Activated T-helper 17 cell treated with anti-CD3 and anti-CD28 coated beads, Interleukin-2, amount 50 U/mL, for 72 hours (primary cell): Measurements from ENCODE around the gene TIGD2. TPM values are rescaled to one million over a fixed set of nuclear protein-coding genes. Genes with fewer than 3 reads are reported as not detected.

ENCODE experiments used
- ATAC-seq: fragments of 150-1000 bp; cut with Tn5 transposase; replicated peaks from 2 replicates; pipeline ENCODE4 v1.10.0; 2021; ENCODE audit warnings: mild to moderate bottlenecking, moderate library complexity
- H3K27ac Mint-ChIP-seq: one replicate; pipeline ENCODE4 v1.8.0; 2022; ENCODE audit warnings: mixed read lengths
- H3K27me3 Mint-ChIP-seq: one replicate; pipeline ENCODE4 v1.8.0; 2022; ENCODE audit warnings: mixed read lengths
- H3K36me3 Mint-ChIP-seq: one replicate; pipeline ENCODE4 v1.8.0; 2022; ENCODE audit warnings: low read depth, mild to moderate bottlenecking, mixed read lengths
- H3K4me1 Mint-ChIP-seq: one replicate; pipeline ENCODE4 v1.8.0; 2022; ENCODE audit warnings: mixed read lengths
- H3K4me3 Mint-ChIP-seq: one replicate; pipeline ENCODE4 v1.8.0; 2022; ENCODE audit warnings: mild to moderate bottlenecking, mixed read lengths
- H3K9me3 Mint-ChIP-seq: one replicate; pipeline ENCODE4 v1.8.0; 2022; ENCODE audit warnings: mixed read lengths
- total RNA-seq, 2 donors: library from RNA; stranded (reverse); gene quantifications; one replicate each; pipeline ENCODE4 v1.2.3, GENCODE V29; 2022

The TIGD2 gene
- total RNA-seq, result 1 to 10 TPM; 1.1 to 2.6 TPM

GRCh38 chr4:89110986-89111832 is at the start of gene TIGD2:
TIGD2 (plus strand) TSS chr4:89111533; CDS start chr4:89112975, 1,442 bp downstream.
- peaks cover 9% of the 10 kb centered on the region for H3K9me3 Mint-ChIP-seq
- ATAC-seq, result peak; percentile 92

DNA sequence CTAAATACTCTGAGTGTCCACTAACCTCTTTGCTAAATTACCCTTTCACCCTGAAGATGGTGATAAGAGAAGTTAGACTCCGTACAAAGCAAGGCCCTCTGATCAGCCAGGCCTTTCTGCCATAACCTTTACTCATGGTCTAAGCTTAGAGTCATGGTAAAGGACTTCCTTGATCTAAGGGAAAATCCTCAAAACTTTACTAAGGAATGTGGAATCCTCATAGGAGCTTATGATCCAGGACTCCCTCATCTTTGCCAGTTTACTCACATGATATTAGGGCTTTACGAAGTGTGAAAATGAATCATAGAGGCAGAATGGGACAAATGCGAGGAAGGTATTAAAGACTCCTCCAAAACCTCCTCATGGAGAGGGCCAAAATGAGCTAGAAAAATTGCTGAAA is 46.5 kb upstream of the TIGD2 start:
- peaks cover 12% of the 10 kb centered on the region for H3K9me3 Mint-ChIP-seq
- no peaks in the 10 kb centered on the region for H3K4me1 Mint-ChIP-seq
- H3K27ac Mint-ChIP-seq, result no peak overlapping the region
- no peak overlapping the region for H3K4me3 Mint-ChIP-seq
- no peak for ATAC-seq
- no peaks in the 10 kb centered on the region for H3K36me3 Mint-ChIP-seq
- no peaks in the 10 kb centered on the region for H3K27me3 Mint-ChIP-seq

More at GRCh38 chr4:89110986-89111832, at the start of gene TIGD2:
- H3K4me1 Mint-ChIP-seq, result peaks cover 18% of the 10 kb centered on the region
- peaks cover 16% of the 10 kb centered on the region for H3K27me3 Mint-ChIP-seq
- H3K36me3 Mint-ChIP-seq, result no peaks in the 10 kb centered on the region
- H3K27ac Mint-ChIP-seq, result peak within 1 kb of the TSS; percentile 58
- H3K4me3 Mint-ChIP-seq, result peak within 1 kb of the TSS; percentile 77

- no peak for ATAC-seq
- Mint-ChIP-seq H3K27me3 (no peaks in the 10 kb centered on the region), H3K4me3 (no peak overlapping the region), H3K4me1 (no peaks in the 10 kb centered on the region), H3K9me3 (peaks cover under 1% of the 10 kb centered on the region), H3K36me3 (no peaks in the 10 kb centered on the region), H3K27ac (no peak overlapping the region)
Observed at GRCh38 chr4:89067417-89067816, 43.9 kb upstream of the TIGD2 start.

- Mint-ChIP-seq H3K27ac (no peak overlapping the region), H3K4me1 (no peaks in the 10 kb centered on the region), H3K4me3 (no peak overlapping the region), H3K36me3 (no peaks in the 10 kb centered on the region), H3K27me3 (no peaks in the 10 kb centered on the region), H3K9me3 (no peaks in the 10 kb centered on the region)
- ATAC-seq, result no peak
Observed at GRCh38 chr4:89069481-89069880, 41.9 kb upstream of the TIGD2 start.

DNA sequence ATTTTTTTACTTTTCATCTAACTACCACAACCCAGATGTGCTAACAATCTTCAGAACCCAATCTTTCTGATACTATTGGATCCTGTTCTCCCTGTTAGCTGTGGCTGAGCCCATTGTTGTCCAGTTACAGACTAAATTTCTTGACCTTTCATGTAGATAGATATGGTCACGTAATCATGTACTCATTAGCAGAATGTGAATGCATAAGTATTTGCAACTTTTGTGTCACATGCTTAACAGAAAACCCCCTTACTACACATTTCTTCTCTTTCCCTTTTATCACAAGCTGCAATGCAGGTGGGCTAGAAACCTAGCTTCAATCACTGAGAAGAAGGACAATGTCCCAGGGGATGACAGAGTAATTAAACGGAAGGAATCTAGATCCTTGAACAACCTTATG is 41.3 kb upstream of the TIGD2 start:
- no peaks in the 10 kb centered on the region for H3K4me1 Mint-ChIP-seq
- no peaks in the 10 kb centered on the region for H3K36me3 Mint-ChIP-seq
- no peak for ATAC-seq
- no peaks in the 10 kb centered on the region for H3K9me3 Mint-ChIP-seq
- H3K4me3 Mint-ChIP-seq, result no peak overlapping the region
- no peak overlapping the region for H3K27ac Mint-ChIP-seq
- H3K27me3 Mint-ChIP-seq, result no peaks in the 10 kb centered on the region

GRCh38 chr4:89071311-89071710 is 40.0 kb upstream of the TIGD2 start:
- Mint-ChIP-seq H3K4me1 (no peaks in the 10 kb centered on the region), H3K36me3 (no peaks in the 10 kb centered on the region), H3K27ac (no peak overlapping the region)

GRCh38 chr4:89072921-89073320 is 38.4 kb upstream of the TIGD2 start:
- Mint-ChIP-seq H3K4me1 (no peaks in the 10 kb centered on the region), H3K9me3 (peaks cover 7% of the 10 kb centered on the region), H3K4me3 (no peak overlapping the region), H3K36me3 (no peaks in the 10 kb centered on the region), H3K27ac (no peak overlapping the region), H3K27me3 (peaks cover 5% of the 10 kb centered on the region)
- ATAC-seq, result no peak

More at GRCh38 chr4:89071311-89071710, 40.0 kb upstream of the TIGD2 start:
- no peaks in the 10 kb centered on the region for H3K27me3 Mint-ChIP-seq
- ATAC-seq, result no peak
- no peak overlapping the region for H3K4me3 Mint-ChIP-seq
- H3K9me3 Mint-ChIP-seq, result no peaks in the 10 kb centered on the region

- Mint-ChIP-seq H3K4me1 (peaks cover 6% of the 10 kb centered on the region), H3K36me3 (no peaks in the 10 kb centered on the region), H3K27ac (no peak overlapping the region), H3K9me3 (peaks cover 18% of the 10 kb centered on the region), H3K27me3 (peaks cover 5% of the 10 kb centered on the region), H3K4me3 (no peak overlapping the region)
- ATAC-seq, result no peak
Observed at GRCh38 chr4:89077761-89078160, 33.6 kb upstream of the TIGD2 start.

DNA sequence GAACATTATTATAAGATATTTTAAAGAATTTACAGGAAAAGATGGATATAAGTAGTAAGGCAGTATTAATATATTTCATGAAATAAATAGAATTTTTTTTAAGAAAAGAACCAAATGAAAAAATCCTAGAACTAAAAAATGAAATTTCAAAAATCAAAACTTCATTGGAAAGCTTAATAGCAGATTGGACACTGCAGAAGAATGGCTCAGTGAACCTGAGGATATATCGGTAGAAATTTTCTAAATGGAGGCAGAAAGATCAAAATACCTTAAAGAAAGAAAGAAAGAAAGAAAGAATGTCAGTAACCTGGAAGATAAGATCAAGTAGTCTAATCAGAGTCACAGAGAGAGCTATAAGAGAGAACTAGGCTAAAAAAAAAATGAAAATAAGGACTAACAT is 33.0 kb upstream of the TIGD2 start:
- no peak for ATAC-seq
- Mint-ChIP-seq H3K9me3 (peaks cover 18% of the 10 kb centered on the region), H3K4me1 (peaks cover 6% of the 10 kb centered on the region), H3K4me3 (no peak overlapping the region), H3K27me3 (peaks cover 8% of the 10 kb centered on the region), H3K27ac (no peak overlapping the region), H3K36me3 (no peaks in the 10 kb centered on the region)

GRCh38 chr4:89099034-89099433 is 12.3 kb upstream of the TIGD2 start:
- no peak overlapping the region for H3K27ac Mint-ChIP-seq
- no peaks in the 10 kb centered on the region for H3K9me3 Mint-ChIP-seq
- no peak overlapping the region for H3K4me3 Mint-ChIP-seq
- no peak for ATAC-seq
- no peaks in the 10 kb centered on the region for H3K36me3 Mint-ChIP-seq
- H3K4me1 Mint-ChIP-seq, result peaks cover 10% of the 10 kb centered on the region
- H3K27me3 Mint-ChIP-seq, result peaks cover 4% of the 10 kb centered on the region

- peaks cover 10% of the 10 kb centered on the region for H3K4me1 Mint-ChIP-seq
- H3K27ac Mint-ChIP-seq, result peak overlapping the region; percentile 55
- no peaks in the 10 kb centered on the region for H3K36me3 Mint-ChIP-seq
- no peak for ATAC-seq
- no peak overlapping the region for H3K4me3 Mint-ChIP-seq
- peaks cover 6% of the 10 kb centered on the region for H3K27me3 Mint-ChIP-seq
- no peaks in the 10 kb centered on the region for H3K9me3 Mint-ChIP-seq
Observed at GRCh38 chr4:89099471-89099870, 11.9 kb upstream of the TIGD2 start.

- no peak for ATAC-seq
- H3K27ac Mint-ChIP-seq, result peak overlapping the region; percentile 76
- H3K36me3 Mint-ChIP-seq, result no peaks in the 10 kb centered on the region
Observed at GRCh38 chr4:89100853-89101252, 10.5 kb upstream of the TIGD2 start.

DNA sequence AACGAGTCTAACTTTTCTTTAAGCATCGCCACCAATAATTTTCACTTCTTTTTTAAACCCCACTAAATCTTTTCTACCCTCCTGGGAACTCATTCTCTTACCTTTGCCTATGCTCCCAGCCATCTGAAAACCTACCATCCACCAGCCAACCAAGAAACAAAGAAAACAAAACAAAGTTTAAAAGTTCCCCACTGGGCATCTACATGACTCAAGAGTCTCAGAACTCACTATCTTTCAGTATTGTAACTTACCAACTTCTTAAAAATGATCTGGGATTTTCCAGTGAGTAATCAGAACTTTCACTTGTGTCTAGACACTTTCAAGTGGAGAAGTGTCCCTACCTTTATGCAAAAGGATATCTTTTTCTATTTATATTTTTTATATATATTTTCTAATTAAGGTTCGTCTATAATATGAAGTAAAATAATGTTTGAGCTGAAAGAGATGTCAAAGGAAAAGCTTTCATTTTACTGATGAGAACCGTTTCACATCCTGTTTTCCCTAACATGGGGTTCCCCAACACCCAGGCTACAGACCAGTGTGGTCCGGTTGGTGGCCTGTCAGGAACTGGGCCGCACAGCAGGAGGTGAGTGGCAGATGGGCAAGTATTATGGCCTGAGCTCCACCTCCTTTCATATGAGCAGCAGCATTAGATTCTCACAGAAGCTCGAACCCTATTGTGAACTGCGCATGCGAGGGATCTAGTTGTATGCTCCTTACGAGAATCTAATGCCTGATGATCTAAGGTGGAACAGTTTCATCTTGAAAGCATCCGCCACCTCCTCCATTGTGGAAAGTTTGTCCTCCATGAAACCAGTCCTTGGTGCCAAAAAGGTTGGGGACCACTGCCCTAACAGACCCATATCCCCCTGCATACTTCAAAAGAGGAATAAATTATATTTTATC is 9.8 kb upstream of the TIGD2 start:
- peaks cover 10% of the 10 kb centered on the region for H3K4me1 Mint-ChIP-seq
- peaks cover 8% of the 10 kb centered on the region for H3K27me3 Mint-ChIP-seq
- ATAC-seq, result peak; percentile 94
- H3K9me3 Mint-ChIP-seq, result no peaks in the 10 kb centered on the region
- no peaks in the 10 kb centered on the region for H3K36me3 Mint-ChIP-seq
- H3K4me3 Mint-ChIP-seq, result peak overlapping the region; percentile 34
- H3K27ac Mint-ChIP-seq, result peak overlapping the region; percentile 76

More at GRCh38 chr4:89100853-89101252, 10.5 kb upstream of the TIGD2 start:
- Mint-ChIP-seq H3K4me3 (peak overlapping the region; percentile 34), H3K9me3 (no peaks in the 10 kb centered on the region), H3K27me3 (peaks cover 8% of the 10 kb centered on the region), H3K4me1 (peaks cover 10% of the 10 kb centered on the region)

- H3K27me3 Mint-ChIP-seq, result peaks cover 24% of the 10 kb centered on the region
- ATAC-seq, result no peak
- no peak overlapping the region for H3K4me3 Mint-ChIP-seq
- H3K27ac Mint-ChIP-seq, result no peak overlapping the region
- peaks cover 14% of the 10 kb centered on the region for H3K4me1 Mint-ChIP-seq
- H3K9me3 Mint-ChIP-seq, result no peaks in the 10 kb centered on the region
- H3K36me3 Mint-ChIP-seq, result no peaks in the 10 kb centered on the region
Observed at GRCh38 chr4:89105726-89106125, 5.6 kb upstream of the TIGD2 start.
